Measurements from ENCODE around the gene TMEM53.
"Not testable (repeated sequence)": the region's sequence is repeated elsewhere in the genome, so short reads cannot be mapped to it uniquely, and the experiment has no call there.

The TMEM53 gene

GRCh38 chr1:44714944-44715571 lies 40.8 kb upstream of the TMEM53 start:
- H3K36me3 ChIP-seq (ENCODE audit: control insufficient read depth, insufficient read depth, low read length): no peaks in the 10 kb centered on the region
- H3K27ac ChIP-seq (ENCODE audit: insufficient read depth, low read depth, low read length, poor library complexity, severe bottlenecking): no peak overlapping the region
- no peaks in the 10 kb centered on the region for H3K4me1 ChIP-seq (ENCODE audit: control insufficient read depth, insufficient read depth, low read length)
- no peaks in the 10 kb centered on the region for H3K27me3 ChIP-seq (ENCODE audit: control insufficient read depth, insufficient read depth, low read length, poor library complexity, severe bottlenecking)
- WGBS, 2 experiments: 24 to 26% methylated on average over 9 of the region's 9 CpGs
- no peak overlapping the region for H3K4me3 ChIP-seq (ENCODE audit: insufficient read depth, low read depth, low read length)
- H3K9me3 ChIP-seq (ENCODE audit: control insufficient read depth, low read length): no peaks in the 10 kb centered on the region

GRCh38 chr1:44714532-44714931 lies 40.3 kb upstream of the TMEM53 start:
- H3K27ac ChIP-seq (ENCODE audit: insufficient read depth, low read depth, low read length, poor library complexity, severe bottlenecking): no peak overlapping the region
- no peaks in the 10 kb centered on the region for H3K9me3 ChIP-seq (ENCODE audit: control insufficient read depth, low read length)
- no peaks in the 10 kb centered on the region for H3K4me1 ChIP-seq (ENCODE audit: control insufficient read depth, insufficient read depth, low read length)
- H3K27me3 ChIP-seq (ENCODE audit: control insufficient read depth, insufficient read depth, low read length, poor library complexity, severe bottlenecking): no peaks in the 10 kb centered on the region
- no peaks in the 10 kb centered on the region for H3K36me3 ChIP-seq (ENCODE audit: control insufficient read depth, insufficient read depth, low read length)
- H3K4me3 ChIP-seq (ENCODE audit: insufficient read depth, low read depth, low read length): no peak overlapping the region
- WGBS, 2 experiments: 90 to 94% methylated on average over 7 of the region's 7 CpGs

GRCh38 chr1:44713321-44713781 lies 39.1 kb upstream of the TMEM53 start:
- no peaks in the 10 kb centered on the region for H3K36me3 ChIP-seq (ENCODE audit: control insufficient read depth, insufficient read depth, low read length)
- H3K27ac ChIP-seq (ENCODE audit: insufficient read depth, low read depth, low read length, poor library complexity, severe bottlenecking): no peak overlapping the region
- no peaks in the 10 kb centered on the region for H3K27me3 ChIP-seq (ENCODE audit: control insufficient read depth, insufficient read depth, low read length, poor library complexity, severe bottlenecking)
- no peaks in the 10 kb centered on the region for H3K9me3 ChIP-seq (ENCODE audit: control insufficient read depth, low read length)
- H3K4me1 ChIP-seq (ENCODE audit: control insufficient read depth, insufficient read depth, low read length): no peaks in the 10 kb centered on the region
- WGBS, 2 experiments: 82 to 90% methylated on average over 6 of the region's 6 CpGs
- no peak overlapping the region for H3K4me3 ChIP-seq (ENCODE audit: insufficient read depth, low read depth, low read length)

- Histone ChIP-seq H3K36me3 (ENCODE audit: control insufficient read depth, insufficient read depth, low read length) (no peaks in the 10 kb centered on the region), H3K27me3 (ENCODE audit: control insufficient read depth, insufficient read depth, low read length, poor library complexity, severe bottlenecking) (no peaks in the 10 kb centered on the region), H3K4me1 (ENCODE audit: control insufficient read depth, insufficient read depth, low read length) (no peaks in the 10 kb centered on the region), H3K4me3 (ENCODE audit: insufficient read depth, low read depth, low read length) (no peak overlapping the region), H3K9me3 (ENCODE audit: control insufficient read depth, low read length) (no peaks in the 10 kb centered on the region), H3K27ac (ENCODE audit: insufficient read depth, low read depth, low read length, poor library complexity, severe bottlenecking) (no peak overlapping the region)
- WGBS, 2 experiments: 74 to 79% methylated on average over 15 of the region's 15 CpGs
Measured at GRCh38 chr1:44707959-44708831, 33.9 kb upstream of the TMEM53 start.

- Histone ChIP-seq H3K4me1 (ENCODE audit: control insufficient read depth, insufficient read depth, low read length) (no peaks in the 10 kb centered on the region), H3K36me3 (ENCODE audit: control insufficient read depth, insufficient read depth, low read length) (no peaks in the 10 kb centered on the region), H3K27ac (ENCODE audit: insufficient read depth, low read depth, low read length, poor library complexity, severe bottlenecking) (no peak overlapping the region), H3K4me3 (ENCODE audit: insufficient read depth, low read depth, low read length) (no peak overlapping the region), H3K27me3 (ENCODE audit: control insufficient read depth, insufficient read depth, low read length, poor library complexity, severe bottlenecking) (no peaks in the 10 kb centered on the region), H3K9me3 (ENCODE audit: control insufficient read depth, low read length) (no peaks in the 10 kb centered on the region)
- WGBS, 2 experiments: 88 to 89% methylated on average over 6 of the region's 6 CpGs
Measured at GRCh38 chr1:44707112-44707881, 33.0 kb upstream of the TMEM53 start.

- WGBS, 2 experiments: 84 to 87% methylated on average over 2 of the region's 2 CpGs
- no peaks in the 10 kb centered on the region for H3K27me3 ChIP-seq (ENCODE audit: control insufficient read depth, insufficient read depth, low read length, poor library complexity, severe bottlenecking)
Measured at GRCh38 chr1:44705938-44706337, 31.7 kb upstream of the TMEM53 start.

GRCh38 chr1:44705470-44705869 lies 31.2 kb upstream of the TMEM53 start:
- no peak overlapping the region for H3K4me3 ChIP-seq (ENCODE audit: insufficient read depth, low read depth, low read length)
- no peak overlapping the region for H3K27ac ChIP-seq (ENCODE audit: insufficient read depth, low read depth, low read length, poor library complexity, severe bottlenecking)
- H3K36me3 ChIP-seq (ENCODE audit: control insufficient read depth, insufficient read depth, low read length): no peaks in the 10 kb centered on the region
- no peaks in the 10 kb centered on the region for H3K4me1 ChIP-seq (ENCODE audit: control insufficient read depth, insufficient read depth, low read length)
- H3K9me3 ChIP-seq (ENCODE audit: control insufficient read depth, low read length): no peaks in the 10 kb centered on the region
- 93% methylated on average over 6 of the region's 6 CpGs for WGBS, 2 experiments
- no peaks in the 10 kb centered on the region for H3K27me3 ChIP-seq (ENCODE audit: control insufficient read depth, insufficient read depth, low read length, poor library complexity, severe bottlenecking)

More at GRCh38 chr1:44705938-44706337, 31.7 kb upstream of the TMEM53 start:
- H3K36me3 ChIP-seq (ENCODE audit: control insufficient read depth, insufficient read depth, low read length): no peaks in the 10 kb centered on the region
- H3K4me1 ChIP-seq (ENCODE audit: control insufficient read depth, insufficient read depth, low read length): no peaks in the 10 kb centered on the region
- no peak overlapping the region for H3K4me3 ChIP-seq (ENCODE audit: insufficient read depth, low read depth, low read length)
- H3K27ac ChIP-seq (ENCODE audit: insufficient read depth, low read depth, low read length, poor library complexity, severe bottlenecking): no peak overlapping the region
- no peaks in the 10 kb centered on the region for H3K9me3 ChIP-seq (ENCODE audit: control insufficient read depth, low read length)

- no peak overlapping the region for H3K27ac ChIP-seq (ENCODE audit: insufficient read depth, low read depth, low read length, poor library complexity, severe bottlenecking)
- no peaks in the 10 kb centered on the region for H3K4me1 ChIP-seq (ENCODE audit: control insufficient read depth, insufficient read depth, low read length)
- H3K4me3 ChIP-seq (ENCODE audit: insufficient read depth, low read depth, low read length): no peak overlapping the region
- no peaks in the 10 kb centered on the region for H3K36me3 ChIP-seq (ENCODE audit: control insufficient read depth, insufficient read depth, low read length)
- H3K27me3 ChIP-seq (ENCODE audit: control insufficient read depth, insufficient read depth, low read length, poor library complexity, severe bottlenecking): no peaks in the 10 kb centered on the region
- H3K9me3 ChIP-seq (ENCODE audit: control insufficient read depth, low read length): no peaks in the 10 kb centered on the region
- 93 to 96% methylated on average over 7 of the region's 7 CpGs for WGBS, 2 experiments
Measured at GRCh38 chr1:44701141-44701573, 26.9 kb upstream of the TMEM53 start.

- H3K27me3 ChIP-seq (ENCODE audit: control insufficient read depth, insufficient read depth, low read length, poor library complexity, severe bottlenecking): no peaks in the 10 kb centered on the region
- H3K4me3 ChIP-seq (ENCODE audit: insufficient read depth, low read depth, low read length): no peak overlapping the region
- no peaks in the 10 kb centered on the region for H3K36me3 ChIP-seq (ENCODE audit: control insufficient read depth, insufficient read depth, low read length)
- no peaks in the 10 kb centered on the region for H3K4me1 ChIP-seq (ENCODE audit: control insufficient read depth, insufficient read depth, low read length)
- 89 to 92% methylated on average over 1 of the region's 1 CpG for WGBS, 2 experiments
- no peaks in the 10 kb centered on the region for H3K9me3 ChIP-seq (ENCODE audit: control insufficient read depth, low read length)
- no peak overlapping the region for H3K27ac ChIP-seq (ENCODE audit: insufficient read depth, low read depth, low read length, poor library complexity, severe bottlenecking)
Measured at GRCh38 chr1:44700573-44700972, 26.3 kb upstream of the TMEM53 start.

GRCh38 chr1:44699375-44699774 lies 25.1 kb upstream of the TMEM53 start:
- 89 to 93% methylated on average over 9 of the region's 9 CpGs for WGBS, 2 experiments
- H3K27ac ChIP-seq (ENCODE audit: insufficient read depth, low read depth, low read length, poor library complexity, severe bottlenecking); H3K9me3 ChIP-seq (ENCODE audit: control insufficient read depth, low read length); H3K4me1 ChIP-seq (ENCODE audit: control insufficient read depth, insufficient read depth, low read length); H3K36me3 ChIP-seq (ENCODE audit: control insufficient read depth, insufficient read depth, low read length); H3K4me3 ChIP-seq (ENCODE audit: insufficient read depth, low read depth, low read length); H3K27me3 ChIP-seq (ENCODE audit: control insufficient read depth, insufficient read depth, low read length, poor library complexity, severe bottlenecking): not testable (repeated sequence)
